IPS-NIHi11 (cell line): ENCODE measurements around the gene MTSS2.
"Not testable (repeated sequence)": the region's sequence is repeated elsewhere in the genome, so short reads cannot be mapped to it uniquely, and the experiment has no call there.

Experiments used
- DNase-seq: peaks from one replicate; pipeline ENCODE4 v3.0.0; 2012; ENCODE audit warnings: mixed read lengths, low spot score

The MTSS2 gene

DNA sequence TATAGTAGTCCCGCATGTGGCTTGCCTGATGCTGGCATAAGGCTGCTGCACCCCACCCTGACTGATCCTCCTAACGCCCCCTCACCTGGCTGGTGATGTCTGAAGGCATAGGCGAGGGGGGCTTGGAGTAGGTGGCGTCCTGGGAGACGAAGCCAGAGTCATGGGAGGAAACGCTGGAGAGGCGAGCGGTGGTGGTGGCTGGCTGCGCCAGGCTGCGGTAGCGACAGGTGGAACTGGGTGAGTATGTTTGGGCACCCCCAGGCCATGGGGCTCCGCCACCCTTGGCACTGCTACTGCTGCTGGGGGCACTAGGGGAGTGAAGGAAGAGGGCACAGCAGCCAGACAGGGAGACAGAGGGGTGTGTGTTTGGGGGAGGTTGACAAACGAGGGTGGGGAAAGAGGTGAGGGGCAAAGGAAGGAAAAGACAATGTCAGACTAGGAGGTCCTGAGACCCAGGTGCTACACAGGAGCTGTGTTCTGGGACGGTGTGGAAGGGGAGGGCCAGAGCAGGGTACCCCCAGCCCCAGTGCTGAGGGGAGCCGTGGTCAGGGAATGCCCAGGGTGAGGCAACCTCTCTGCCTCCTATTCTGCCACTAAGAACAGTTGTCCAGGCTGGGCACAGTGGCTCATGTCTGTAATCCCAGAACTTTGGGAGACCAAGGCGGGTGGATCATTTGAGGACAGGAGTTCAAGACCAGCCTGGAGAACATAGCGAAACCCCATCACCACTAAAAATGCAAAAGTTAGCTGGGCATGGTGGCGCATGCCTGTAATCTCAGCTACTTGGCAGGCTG lies 11.4 kb downstream of the MTSS2 start:
- no peak for DNase-seq

DNA sequence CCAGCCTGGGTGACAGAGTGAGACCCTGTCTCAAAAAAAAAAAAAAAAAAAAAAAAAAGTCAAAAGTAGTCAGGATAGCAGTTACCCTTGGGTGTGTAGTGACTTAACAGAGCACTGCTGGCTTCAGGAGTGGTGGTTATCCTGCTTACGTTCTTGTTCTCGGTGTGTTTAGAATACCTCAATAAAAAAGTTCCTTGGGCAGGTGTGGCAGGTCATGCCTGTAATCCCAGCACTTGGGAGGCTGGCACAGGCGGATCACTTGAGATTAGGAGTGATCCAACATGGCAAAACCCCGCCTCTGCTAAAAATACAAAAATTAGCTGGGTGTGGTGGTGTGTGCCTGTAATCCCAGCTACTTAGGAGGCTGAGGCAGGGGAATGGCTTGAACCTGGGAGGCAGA lies 14.9 kb downstream of the MTSS2 start:
- DNase-seq: not testable (repeated sequence)

DNA sequence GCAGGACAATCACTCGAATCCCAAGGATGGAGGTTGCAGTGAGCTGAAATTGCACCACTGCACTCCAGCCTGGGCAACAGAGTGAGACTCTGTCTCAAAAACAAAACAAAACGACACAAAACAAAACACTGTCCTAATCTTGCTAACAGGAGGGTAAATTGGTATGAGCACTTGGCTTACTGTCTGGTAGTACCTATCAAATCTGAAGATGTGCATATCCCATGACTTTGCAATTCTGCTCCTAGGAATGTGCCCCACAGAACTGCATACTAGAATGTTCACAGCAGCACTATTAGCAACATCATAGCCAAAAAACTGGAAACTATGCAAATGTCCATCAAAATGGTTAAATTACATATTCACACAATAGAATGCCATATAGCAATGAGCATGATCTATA lies 15.7 kb downstream of the MTSS2 start:
- DNase-seq: no peak

DNA sequence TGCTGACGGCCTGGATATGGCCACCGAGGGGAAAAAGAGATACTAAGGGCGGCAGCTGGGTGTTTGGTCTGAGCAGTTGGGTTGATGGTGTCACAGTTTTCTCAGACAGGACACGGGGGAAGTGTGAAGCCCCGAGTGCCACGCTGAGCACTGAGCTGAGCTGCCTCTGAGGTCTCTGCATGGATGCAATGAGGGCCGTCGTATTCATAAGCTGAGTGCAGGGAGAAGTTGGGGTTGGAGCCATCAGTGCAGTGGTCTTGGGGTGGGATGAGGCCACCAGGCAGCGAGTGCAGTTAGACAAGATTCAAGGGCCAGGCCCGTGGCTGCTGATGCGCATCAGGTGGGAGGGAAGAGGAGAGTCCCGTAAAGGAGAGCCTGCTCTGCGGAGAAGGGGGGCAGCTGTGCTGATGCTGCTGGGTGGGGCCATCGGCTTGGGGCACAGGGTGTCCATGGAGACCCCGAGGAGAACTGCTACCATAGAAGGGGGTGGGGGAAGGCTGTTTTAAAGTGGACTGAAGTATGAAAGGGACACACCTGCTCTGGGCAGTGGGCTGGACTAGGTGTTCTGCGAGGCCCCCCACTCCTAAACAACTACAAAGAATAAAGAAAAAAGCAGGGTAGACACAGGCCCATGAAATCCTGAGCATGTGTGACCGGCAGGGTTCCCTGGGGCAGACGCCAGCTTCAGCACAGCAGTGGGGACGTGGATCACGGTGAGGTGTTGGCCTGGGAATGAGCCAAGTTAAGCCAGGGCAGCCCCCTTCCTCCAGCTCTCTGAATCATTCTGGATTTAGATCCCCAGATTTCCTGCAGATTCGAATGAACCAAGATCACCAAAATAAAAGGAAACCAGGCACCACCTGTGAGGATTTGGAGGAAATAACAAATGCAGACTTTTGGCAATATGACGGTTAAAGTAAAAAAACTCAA lies 19.8 kb downstream of the MTSS2 start:
- no peak for DNase-seq

DNA sequence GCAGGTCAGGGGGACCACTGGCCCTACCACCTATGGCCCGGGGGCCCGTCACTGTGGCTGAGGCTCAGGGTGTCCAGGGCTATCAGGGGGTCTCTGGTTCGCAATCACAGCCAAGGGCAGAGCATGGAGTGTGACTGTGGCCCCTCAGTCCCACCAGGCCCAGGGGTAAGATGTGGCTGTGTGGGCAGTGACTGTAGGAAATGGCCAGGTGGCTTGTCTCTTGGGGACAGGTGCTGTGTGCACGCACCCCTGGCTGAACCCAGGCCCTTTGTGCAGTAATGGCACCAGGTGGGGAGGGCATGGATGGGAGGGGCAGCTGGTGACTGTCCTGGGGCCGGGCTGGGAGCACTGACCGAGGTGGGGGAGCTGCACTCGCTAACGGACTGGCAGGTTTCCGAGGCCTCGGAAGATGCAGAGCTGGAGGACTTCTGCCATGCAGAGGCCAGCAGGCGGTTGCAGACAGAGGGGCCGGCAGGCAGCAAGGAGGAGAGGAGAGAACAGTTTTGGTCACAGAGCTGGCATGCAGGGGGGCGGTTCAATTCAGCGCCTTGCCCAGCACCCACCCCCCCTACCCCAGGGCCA lies 20.6 kb downstream of the MTSS2 start:
- DNase-seq: no peak

DNA sequence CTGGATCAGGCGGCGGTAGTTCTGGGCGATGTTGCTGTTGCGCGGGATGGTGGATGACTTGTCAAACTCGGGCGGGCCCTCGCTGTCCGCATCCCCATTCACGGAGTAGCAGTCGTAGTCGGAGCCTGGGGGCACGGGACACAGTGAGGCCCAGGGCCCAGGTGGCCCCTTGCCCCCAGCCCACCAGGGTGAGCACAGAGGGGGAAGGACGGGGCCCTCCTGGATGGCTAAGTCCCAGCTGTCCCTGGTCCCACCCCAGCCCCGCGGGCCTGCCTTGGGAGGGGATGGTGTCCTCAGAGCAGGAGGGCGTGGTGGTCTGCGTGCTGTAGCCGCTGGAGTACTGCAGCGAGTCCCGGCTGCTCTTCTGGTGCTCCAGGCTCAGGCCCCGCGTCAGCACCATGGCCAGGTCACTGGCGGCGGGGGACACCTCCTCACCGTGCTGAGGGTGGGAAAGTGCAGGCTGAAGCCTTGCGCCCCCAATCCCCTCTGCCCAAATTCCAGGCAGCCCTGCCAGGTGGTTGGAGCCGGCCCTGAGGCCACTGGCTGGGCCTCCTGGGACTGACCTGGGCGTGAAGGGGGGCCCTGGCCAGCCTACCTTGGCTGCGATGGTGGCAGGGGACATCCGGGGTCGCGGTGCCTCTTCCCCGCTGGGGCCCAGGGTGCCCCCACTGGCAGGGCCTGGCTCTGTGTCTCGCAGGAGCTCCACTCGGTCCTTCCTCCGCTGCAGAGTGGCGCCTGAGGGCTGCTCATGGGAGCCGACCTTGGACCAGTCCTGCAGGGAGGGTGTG lies 21.3 kb downstream of the MTSS2 start:
- DNase-seq: peak; percentile 70

DNA sequence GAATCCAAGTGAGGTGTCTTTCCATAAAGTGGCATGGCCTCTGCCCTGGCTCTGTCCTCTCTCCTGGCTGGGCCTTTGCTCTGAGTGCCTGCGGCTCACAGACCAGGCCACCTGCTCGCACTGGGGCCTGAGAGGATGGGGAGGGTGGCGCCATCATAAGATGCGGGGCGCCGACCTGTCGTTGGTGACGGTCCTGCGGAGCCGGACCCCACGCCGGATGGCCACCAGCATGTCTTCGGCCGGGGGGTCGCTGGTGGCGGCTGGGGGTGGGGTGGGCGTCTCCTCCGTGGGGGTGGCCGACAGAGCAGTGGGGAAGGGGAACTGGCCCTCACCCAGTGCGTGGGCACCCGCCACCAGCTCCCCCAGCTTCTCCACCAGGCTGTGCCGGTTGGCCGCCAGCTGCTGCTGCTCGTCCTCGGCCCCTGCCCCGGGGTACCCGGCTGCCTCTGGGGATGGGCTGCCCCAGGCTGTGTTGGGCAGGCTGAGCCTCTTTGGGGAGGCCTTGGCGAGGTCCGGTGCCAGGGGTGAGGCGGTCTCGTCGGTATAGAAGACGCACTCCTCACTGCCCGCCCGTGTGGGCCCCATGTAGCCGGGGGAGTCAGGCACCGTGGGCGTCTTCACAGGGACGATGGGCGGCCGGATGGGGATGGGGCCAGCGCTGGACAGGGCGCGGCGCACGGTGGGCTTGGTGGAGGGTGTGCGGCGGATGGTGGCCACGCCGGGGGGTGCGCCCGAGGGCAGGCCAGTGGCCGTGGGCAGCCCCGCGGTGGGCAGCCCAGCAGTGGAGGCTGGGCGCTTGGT lies 22.1 kb downstream of the MTSS2 start:
- DNase-seq: no peak

DNA sequence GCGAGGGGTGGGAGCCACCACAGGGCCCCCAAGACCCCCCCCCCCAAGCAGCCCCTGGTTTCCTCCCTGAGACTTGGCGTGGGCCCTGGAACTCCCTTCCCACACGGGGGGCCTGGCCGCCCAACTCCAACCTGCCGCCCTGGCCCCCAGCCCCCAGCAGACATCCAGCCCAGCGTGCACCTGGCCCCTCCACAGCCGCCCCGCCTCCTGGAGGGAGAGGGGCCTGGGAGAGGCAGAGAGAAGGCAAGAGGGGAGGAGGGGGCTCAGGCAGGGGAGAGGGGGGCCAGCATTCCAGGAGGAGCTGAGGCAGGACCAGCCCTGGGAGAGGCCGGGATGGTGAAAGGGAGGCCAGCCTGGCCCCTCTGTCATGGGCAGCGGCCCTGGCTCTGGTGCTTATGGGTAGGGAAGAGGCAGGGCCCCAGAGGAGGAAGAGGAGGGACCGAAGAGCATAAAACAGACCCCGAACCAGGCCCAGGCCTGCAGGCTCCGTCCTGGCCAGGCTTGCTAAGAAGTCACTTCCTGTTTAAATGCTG lies 22.8 kb downstream of the MTSS2 start:
- no peak for DNase-seq

DNA sequence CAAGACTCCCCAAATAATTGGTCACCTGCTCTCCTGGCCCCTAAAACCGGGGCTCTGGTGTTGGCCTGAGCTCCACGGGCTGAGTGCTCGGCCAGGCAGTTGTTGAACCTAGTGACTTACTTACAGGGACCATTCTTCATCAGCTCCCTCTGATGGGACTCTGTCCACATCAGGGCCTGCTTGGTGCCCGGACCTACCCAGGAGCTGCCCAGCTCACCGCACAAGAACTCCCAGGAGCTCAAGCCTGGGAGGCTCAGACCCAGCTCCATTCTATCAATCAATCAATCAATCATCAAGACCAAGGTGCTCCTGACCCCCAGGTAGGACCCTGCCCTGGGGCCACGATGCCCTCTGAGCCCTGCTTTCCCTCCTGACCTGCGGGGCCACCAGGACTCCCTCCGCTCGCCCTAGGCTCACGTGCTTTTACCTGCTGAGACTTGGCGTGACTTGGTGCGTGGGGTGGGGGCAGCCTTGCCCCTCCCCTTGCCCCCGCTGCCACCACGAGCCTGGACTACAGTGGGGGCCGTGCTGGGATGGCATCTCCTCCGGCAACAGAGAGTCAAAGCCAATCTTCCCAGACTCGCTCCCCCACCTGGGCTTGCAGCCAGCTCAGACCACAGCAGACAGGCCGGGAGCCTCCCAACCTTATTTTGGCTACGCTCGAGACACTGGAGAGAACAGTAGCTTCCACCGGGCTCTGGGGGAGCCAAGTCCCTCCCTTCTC lies 23.8 kb downstream of the MTSS2 start:
- no peak for DNase-seq

DNA sequence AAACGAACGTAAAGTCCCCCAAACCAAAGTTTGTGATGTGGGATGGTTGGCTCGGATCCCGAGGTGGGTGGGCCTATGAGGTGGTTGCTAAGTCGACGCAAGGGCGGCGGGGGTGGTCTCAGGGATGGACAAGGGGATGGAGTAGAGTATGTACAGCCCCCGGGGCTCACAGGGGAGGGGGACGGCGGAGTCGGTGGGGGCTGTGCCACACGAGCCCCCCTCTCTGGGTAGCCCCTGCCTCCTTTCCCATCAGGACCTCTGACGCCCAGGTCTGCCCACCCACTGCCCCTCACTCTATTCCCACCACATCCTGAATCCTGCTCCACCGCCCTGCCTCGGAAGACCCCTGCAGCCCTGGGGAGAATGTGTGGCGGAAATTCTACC lies 24.3 kb downstream of the MTSS2 start:
- no peak for DNase-seq

DNA sequence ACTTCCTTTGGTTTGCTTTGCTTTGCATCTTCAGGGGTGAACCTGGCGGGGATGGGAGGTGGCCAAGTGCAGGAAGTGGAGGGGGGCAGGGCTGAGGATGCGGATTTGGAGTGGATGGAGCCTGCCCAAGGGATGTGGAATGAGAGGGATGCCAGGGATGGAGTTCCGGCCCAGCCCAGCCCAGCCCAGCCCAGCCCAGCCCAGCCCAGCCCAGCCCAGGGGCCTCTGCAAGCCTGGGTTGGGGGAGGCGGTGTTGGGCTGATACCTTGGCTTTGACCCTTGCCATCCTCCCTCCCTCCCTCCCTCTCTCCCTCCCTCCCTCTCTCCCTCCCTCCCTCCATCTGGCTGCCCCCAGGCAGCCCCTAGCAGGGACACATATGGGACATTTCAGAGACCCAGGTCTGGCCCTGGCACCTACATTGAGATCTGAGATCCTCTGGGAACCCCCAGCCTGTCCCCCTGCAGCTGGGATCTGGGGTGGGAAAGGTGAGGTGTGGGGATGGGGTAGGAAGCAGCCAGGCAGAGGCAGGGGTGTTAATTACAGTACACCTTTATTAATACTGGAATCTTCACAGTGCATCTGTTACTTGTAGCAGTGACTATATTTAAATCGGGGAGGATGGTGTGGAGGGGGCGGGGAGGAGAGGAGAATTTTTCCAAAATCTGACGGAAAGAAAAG lies 25.0 kb downstream of the MTSS2 start:
- no peak for DNase-seq

DNA sequence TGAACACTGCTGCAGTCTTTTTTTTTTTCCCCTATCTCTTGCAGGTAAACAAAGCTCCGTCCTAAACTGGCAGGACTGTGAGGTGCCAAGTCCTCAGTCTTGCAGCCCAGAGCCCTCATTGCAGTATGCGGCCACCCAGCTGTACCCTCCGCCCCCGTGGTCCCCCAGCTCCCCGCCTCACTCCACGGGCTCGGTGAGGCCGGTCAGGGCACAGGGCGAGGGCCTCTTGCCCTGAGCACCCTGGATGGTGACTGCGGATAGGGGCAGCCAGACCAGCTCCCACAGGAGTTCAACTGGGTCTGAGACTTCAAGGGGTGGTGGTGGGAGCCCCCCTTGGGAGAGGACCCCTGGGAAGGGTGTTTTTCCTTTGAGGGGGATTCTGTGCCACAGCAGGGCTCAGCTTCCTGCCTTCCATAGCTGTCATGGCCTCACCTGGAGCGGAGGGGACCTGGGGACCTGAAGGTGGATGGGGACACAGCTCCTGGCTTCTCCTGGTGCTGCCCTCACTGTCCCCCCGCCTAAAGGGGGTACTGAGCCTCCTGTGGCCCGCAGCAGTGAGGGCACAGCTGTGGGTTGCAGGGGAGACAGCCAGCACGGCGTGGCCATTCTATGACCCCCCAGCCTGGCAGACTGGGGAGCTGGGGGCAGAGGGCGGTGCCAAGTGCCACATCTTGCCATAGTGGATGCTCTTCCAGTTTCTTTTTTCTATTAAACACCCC lies 25.7 kb downstream of the MTSS2 start:
- no peak for DNase-seq

DNA sequence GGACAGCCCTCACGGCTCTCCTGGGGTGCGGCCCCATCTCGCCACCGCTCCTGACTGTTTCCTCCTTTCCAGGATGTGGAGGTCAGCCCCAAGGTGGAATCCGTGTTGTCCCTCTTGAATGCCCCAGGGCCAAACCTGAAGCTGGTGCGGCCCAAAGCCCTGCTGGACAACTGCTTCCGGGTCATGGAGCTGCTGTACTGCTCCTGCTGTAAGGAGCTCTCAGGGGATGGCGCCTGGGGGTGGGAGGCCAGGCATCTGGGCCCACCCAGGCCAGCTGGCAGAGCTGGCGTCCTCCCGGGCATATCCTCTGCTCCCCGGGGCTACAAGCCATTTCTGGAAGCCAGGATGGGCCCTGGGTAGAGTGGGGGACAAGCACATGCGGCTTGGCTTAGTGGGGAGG lies 26.3 kb downstream of the MTSS2 start:
- no peak for DNase-seq

DNA sequence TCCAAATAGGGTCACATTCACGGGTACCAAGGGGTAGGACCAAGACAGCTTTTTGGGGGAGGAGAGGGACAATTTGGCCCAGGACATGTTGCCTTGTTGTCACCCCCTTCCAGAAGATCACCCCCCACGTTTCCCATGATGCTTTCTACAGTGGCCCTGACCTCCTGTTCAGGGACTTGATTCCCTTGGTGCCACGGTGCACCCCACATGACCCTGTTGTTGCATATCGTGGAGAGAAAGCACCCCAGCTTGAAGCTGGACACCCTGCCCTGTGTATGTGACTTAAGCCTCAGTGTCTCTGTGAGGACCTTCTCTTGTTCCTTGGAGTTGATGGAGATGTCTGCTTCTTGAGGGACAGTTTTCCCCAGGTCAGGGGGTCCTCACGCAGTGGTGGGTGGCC lies 26.9 kb downstream of the MTSS2 start:
- DNase-seq: no peak

DNA sequence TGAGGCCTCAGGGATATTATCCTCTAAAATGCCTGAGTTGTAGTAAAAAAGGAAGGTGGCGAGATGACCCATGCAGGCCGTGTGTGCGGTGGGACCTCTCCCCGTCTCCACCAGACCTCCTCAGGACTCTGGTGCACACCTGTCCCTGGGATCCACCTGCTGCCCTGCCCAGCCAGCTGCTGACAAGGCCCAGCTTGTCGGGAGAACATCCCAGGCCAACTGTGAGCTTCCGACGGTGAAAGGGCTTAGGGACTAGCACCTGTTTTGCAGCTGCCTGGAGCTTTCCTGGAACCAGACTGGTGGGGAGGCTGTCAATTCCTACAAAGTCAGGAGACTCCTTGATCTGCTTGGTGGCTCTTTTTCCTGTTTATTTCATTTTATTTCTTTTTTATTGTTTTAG lies 27.9 kb downstream of the MTSS2 start:
- DNase-seq: no peak

DNA sequence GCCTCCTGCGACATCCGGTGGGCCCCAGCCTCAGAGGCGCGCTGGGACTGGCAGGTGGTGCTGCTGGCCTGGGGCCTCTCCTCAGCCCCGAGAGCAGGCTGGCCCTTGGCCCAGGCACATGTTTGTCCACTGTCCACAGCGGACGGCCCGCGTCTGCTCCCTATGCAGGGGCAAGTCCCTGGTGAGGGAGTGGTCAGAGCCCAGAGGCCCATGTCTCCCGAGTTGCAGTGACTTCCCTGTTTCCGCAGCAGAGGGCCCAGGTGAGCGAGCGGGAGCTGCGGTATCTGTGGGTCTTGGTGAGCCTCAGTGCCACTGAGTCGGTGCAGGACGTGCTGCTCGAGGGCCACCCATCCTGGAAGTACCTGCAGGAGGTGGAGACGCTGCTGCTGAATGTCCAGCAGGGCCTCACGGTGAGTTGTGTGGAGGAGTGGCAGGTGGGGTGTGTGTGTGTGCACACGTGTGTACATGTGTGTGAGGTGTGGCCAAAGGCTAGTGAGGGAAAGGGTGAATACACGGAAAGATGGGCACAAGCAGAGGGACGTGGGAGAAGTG lies 29.1 kb downstream of the MTSS2 start:
- no peak for DNase-seq

DNA sequence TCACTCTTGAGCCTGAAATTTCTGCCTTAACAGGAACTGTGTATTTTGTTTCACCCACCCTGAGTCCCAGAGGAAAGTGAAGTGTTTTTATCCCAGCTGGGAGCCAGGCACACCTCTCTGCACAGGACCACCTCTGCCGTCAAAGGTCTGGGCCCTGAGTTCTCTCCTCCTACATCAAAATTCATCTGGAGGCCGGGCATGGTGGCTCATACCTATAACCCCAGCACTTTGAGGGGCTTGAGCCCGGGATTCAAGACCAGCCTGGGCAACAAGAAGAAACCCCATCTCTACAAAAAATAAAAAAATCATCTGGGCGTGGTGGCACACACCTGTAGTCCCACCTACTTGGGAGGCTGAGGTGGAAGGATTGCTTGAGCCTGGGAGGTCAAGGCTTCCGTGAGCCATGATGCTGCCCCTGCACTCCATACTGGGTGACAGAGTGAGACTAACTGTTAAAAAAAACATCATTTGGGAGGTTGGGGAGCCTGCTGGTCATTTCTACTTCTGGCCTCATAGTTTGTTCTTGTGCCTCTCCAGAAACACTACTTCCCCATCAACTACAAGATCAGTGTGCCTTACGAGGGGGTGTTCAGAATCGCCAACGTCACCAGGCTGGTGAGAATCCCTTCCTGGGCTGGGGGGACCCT lies 29.7 kb downstream of the MTSS2 start:
- no peak for DNase-seq
